Heart left ventricle (tissue), 13 donors: ENCODE measurements around the gene CPA5.

Experiments
- CTCF ChIP-seq, 12 donors: fragments of 200-600 bp; sonication (generic) in 4 of 12; IDR thresholded peaks; one replicate each; pipeline versions ENCODE4 v1.5.0 to v1.8.0; 2018 to 2022; ENCODE audit warnings: antibody characterized with exemption in 12 of 12, mild to moderate bottlenecking in 5 of 12
- POLR2A ChIP-seq, 2 donors: fragments of 450-650 bp; IDR thresholded peaks; one replicate each; pipeline ENCODE4 v1.6.1; 2017; ENCODE audit warnings: antibody characterized with exemption in 2 of 2, mild to moderate bottlenecking in 2 of 2, moderate library complexity in 2 of 2
- donor health status: ischemic (EF 13 %, LVEDD 7.1; RV severe dilation, severe dysfunction).
- donor health status: DM: no; HTN: yes; CAD: no.
- donor health status: DM: no; HTN: no; CAD: no.
- donor health status: ischemic (EF 25% LVEDD 6.9; RV normal size, moderate dysfunction).
- donor health status: ischemic (EF 25% LVEDD 5.7; RV mildly dilated, moderate dysfunction).
- donor health status: ischemic (EF 35%, LVEDD 5.7; RV mildly dilated, moderate dysfunction).
- donor health status: nonischemic (EF 11% LVEDD 7.7; RV severe dilation, severe dysfunction).
- donor health status: DM: yes; HTN: yes; CAD: no.
- donor health status: PGD.
- donor health status: ischemic (EF 29% LVEDD 5.4; RV normal size, mild dysfunction).
- donor health status: nonischemic (EF 23%, LVEDD 6.1; RV moderate dilation, normal function).

GRCh38 chr7:130353196-130353595, 8.6 kb downstream of the CPA5 start:
- TF ChIP-seq CTCF (IDR thresholded peaks at IDR 0.05) (no peak), POLR2A (IDR thresholded peaks at IDR 0.05) (no peak)
